HG03575 (cell line): Measurements from ENCODE around the gene PER1.
"Not testable (repeated sequence)": the region's sequence is repeated elsewhere in the genome, so short reads cannot be mapped to it uniquely, and the experiment has no call there.

Source experiments
- ATAC-seq: cut with Tn5 transposase; IDR thresholded peaks from one replicate; pipeline ENCODE4 v1.9.1; 2021; ENCODE audit not compliant: unreplicated experiment, insufficient number of reproducible peaks, low FRiP score; ENCODE audit errors: extremely low read depth

PER1 gene

DNA sequence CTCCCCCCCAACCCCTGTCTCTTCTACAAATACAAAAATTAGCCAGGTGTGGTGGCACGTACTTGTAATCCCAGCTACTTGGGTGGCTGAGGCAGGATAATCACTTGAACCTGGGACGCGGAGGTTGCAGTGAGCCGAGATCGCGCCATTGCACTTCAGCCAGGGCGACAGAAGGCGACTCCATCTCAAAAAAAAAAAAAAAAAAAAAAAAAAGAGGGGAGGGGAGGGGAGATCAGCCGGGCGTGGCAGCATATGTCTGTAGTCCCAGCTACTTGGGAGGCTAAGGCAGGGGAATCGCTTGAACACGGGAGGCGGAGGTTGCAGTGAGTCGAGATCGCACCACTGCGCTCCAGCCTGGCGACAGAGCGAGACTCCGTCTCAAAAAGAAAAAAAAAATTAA lies 18.0 kb upstream of the PER1 start:
- not testable (repeated sequence) for ATAC-seq

DNA sequence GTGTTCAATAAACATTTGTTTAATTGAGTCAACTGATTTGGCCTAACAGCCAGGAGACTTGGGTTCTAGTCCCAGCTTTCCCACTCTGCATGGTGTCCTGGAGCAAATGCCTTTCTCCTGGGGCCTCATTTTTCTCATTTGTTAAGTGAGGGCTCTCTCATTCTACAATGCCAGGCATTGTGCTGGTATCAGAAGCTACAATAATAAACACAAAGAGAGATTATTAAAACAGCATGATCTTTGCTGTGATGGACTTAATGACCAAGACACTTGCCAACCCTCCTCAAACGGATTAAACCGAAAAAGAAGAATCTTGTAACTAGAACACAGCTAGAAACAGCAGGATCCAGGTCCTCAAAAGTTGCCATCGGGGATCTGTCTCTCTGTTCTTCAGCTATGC lies 15.3 kb upstream of the PER1 start:
- ATAC-seq, result no peak

DNA sequence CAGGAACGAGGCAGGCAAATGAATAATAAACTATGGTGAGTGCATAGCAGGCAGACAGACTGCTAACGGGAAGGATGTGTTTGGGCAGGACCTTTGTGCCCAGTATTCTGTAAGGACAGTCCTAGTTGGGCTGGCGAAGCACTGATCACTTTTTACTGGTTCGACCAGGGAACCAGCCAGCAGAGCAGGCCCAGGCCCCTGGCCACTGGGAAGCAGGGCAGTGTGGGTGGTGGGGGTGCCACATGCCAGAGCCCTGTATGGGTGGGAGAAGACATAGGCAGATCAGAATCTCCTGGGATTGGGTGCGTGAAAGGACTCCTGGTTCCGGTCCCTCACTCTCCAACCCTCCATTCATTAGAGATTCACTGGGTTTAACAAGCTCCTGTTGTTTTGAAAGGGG lies 14.5 kb upstream of the PER1 start:
- ATAC-seq, result no peak

DNA sequence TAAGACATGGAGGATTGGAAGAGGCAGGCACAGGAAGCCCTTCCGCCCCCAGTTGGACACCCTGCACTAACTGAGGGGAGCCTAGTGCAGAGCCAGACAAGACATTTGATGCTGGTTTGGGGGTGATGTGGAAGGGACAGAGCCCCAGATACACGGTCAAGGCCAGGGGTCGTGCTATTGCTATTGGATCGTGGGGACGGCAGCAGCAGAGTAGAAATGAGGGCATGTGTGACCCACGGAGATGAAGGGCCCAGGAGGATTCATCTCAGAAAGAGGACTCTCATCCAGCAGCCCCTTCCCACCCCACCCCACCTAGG lies 12.6 kb upstream of the PER1 start:
- no peak for ATAC-seq

DNA sequence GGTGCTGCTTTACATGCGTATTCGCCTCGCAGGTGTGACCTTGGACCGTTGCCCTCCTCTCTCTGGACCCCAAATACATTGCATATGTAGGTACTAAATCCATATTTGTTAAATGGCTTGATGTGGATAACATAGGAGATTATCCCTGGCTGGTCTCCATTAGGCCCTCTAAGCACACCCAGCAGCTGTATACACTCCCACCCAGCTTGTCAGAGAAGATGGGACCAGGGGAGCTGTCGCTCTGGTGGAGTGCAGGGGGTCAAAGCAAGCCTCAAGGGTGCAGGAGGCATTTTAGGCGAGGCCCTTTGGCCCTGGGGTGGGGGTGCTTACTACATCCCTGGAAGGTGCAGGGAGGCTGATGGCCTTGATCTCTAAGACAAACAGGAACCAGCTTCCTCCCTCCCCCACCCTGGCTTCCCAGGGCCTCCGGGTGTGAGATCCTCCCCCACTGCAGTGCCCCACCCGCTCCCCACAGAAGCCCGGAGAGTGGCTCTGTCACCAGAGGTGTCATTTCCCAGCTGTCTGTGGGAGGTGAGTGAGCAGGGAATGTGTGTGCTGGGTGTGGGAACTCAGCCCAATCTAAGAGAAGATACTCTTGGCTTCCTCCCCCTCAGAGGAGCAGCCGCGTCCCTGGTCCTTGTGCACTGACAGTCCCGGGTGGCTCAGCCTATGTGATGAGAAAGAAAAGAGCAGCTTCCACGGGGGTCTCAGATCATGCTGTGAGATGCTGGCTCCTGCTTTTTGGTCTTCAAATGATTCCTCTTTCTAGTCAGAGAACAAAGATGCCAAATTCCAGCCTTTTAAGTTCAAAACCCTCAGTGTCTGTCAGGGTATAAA lies 12.0 kb upstream of the PER1 start:
- no peak for ATAC-seq

DNA sequence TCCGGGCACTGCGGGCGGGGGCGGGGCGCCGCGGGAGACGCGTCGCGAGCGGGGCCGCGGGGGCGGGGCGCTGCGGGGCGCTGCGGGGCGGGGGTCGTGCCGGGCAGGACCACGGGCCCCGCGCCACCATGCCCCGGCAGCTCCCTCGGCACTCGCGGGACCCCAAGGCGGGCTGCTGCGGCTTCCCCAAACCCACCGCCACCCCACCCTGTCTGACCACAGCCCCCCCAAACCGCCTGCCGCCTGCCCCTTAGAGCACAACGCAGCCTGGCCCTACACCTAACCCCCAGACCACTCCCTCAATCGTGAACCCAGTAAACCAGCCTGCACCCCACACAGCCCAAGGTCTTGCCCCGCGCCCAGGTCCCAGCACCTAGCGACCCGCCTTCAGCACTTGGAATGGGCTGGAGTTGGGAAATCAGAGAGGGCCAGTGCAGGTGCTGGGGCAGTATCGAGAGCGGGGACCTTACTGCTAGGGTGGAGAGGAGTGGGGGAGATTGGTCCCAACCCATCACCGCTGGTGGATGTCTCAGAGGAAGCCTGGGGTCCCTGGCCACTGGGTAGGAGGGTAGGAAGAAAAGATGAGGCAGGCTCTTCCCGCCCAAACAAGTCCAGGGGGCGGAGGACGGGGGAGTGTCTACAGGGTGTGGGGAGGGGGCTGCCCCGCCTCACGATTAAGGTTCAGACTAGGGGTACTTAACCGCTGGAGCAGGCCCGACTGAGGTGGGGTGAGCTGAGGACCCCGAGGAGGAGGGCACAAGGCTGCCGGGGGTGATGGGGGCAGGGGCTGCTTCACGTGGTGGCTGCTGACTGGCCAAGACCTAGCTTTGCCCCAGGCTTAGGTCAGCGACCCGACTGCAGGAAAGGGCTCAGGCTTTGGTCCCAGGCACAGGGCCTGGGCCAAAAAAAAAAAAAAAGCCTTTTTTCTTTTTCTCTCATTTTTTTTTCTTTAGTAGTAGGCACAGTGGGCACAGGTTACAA lies 11.1 kb upstream of the PER1 start:
- no peak for ATAC-seq

DNA sequence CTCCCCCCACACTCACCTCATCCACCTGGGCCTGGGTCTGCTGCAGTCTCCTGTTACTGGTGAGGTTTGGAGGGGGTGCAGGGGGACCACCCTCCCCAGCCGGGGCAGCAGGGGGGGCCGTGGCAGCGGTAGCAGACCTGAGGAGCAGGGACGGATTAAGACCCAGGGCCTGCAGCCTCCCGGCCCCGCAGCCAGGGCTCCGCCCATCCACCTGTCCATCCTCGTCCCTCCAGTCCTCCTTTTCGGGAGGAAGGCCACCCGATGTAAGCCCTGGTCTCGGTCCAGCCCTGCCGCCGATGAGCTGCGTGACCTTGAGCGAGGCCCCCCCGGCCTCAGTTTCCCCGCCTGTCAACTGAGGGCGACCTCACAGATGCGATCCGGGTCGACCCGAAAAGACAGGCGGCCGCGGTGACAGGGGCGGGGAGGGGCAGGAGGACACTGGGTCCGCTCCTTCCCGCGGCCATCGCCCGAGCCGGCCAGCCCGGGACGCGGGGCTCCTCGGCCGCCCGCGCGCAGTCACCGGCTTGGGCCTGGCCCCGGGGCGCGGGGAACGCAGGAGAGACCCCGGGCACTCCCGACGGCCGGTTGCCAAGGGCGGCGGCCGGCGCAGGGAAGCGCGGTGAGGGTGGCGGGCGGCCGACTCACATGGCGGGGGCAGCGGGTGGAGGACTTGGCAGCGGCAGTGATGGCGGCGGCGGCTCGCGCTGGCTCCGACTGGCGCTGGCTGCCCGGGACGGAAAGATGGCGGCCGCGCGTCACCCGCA lies 10.2 kb upstream of the PER1 start, which contains the start of gene VAMP2:
VAMP2 (minus strand) TSS at position 716 of the 764 bp plus-strand sequence; CDS start at position 647, 69 bp downstream.
- no peak for ATAC-seq

DNA sequence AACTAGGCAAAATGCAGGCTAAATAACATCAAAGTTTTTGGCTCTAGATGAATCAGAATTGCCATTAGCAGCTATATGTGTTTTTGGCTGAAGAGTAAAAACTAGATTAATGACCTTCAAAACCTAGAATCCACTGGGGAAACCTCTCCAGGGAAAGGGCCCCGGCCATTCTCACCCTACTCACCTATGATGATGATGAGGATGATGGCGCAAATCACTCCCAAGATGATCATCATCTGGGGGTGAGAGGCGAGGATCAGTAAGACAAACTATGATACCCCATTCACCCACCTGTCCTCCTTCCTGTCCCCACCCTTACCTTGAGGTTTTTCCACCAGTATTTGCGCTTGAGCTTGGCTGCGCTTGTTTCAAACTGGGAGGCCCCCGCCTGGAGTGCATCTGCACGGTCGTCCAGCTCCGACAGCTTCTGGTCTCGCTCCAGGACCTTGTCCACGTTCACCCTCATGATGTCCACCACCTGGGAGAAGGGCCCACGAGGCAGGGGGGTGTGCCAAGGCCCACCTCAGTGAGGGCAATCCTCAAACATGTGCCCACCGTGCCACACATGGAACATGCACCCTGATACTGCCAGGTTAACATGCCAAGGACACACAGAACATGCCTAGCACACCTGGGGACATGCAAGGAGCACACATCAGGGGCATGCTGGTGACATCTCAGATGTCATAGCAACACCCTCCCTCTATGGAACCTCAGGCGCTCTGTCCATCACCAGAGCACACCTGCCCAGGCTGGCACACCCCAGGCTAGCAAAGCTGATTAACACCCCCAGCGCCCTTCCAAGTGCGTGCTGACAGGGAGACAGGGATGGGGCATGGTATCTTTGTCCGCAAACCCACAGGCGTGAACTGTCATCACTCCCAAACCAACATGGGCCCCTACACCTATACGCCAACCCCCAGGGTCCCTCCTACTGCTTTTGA lies 9.4 kb upstream of the PER1 start:
- ATAC-seq, result no peak

DNA sequence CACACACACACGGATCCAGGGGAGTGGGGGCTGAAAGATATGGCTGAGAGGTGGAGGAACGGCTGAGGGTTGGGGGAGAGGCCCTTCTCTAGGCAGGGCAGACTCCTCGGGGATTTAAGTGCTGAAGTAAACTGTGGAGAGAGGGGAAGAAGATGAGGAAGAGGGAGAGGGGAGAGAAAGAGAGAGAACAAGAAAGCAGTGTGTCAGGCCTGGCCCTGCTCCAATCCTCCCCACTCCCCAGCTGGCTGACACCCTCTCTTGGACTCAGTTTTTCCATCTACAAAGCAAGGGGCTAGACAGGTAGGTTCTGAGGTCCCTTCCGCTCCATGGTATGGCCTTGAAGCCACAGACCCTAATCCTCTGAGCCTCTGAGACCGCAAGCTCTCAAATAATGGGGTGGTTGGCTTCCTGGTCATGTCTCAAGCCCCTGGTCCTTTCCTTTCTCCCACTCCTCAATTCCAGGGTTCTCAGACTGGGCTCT lies 8.6 kb upstream of the PER1 start:
- ATAC-seq, result no peak

DNA sequence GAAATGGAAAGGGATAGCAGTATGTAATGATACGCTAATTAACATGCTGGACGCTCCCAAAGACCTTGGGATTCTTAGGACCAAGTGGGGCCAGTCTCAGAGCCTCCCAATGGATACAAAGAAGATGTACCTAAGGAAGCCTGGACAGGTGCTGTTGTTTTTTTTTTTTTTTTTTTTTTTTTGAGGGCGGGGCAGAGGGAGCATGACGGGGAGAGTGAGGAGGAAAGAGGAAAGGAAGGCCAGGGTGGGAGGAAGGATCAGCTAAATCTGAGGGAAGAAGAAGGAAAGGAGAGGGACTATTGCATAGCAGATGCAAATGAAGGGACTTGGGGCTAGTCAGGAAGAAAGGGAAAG lies 8.0 kb upstream of the PER1 start:
- no peak for ATAC-seq

DNA sequence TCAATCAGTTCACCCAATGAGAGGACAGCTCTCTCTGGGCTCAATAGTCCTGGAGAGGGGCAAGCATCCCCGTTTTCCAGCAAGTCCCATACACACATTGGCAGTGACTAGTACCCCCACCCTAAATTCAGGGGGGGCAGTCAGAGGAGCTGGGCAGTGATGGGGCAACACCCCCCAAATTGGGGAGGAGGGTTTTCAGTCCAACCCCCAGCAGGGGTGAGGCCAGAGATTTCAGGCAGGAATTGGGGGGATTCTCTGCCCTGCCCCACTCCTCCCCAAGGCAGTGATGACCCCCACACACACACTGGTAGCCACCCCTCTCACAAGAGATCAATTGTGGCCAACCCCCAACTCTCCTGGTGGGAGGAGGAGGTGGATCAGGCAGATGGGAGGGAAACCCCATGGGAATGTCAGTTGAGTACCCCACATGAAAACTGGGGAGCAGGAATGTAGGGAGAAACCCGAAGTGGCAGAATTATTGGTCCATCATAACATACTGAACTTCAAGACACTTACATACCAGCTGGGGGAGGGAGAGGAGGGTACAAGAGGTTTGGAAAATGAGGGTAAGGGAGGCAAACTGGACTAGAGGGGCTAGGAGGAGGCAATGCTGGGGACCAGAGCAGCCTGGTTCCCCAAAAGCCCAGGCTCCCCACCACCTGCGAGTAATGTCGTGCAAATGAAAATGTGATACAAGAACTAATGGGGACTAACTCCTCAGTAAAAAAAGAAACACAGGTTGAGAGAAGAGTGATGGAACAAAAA lies 7.4 kb upstream of the PER1 start:
- no peak for ATAC-seq

DNA sequence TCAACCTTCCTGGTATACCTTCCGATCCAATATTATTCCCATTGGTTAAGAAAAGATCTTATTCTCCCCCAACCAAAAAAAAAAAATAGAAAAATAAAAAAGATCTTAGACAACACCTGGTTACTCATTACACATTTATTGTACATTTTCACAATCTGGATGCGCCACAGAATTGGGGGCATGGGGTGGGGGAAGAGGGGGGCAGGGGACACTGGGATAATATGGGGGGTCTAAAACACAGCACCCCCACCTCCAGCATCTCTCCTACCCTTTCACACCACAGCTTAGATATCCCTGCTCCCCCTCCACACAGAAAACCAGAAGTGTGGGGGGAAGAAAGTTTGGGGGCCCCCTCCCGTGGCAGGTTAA lies 6.8 kb upstream of the PER1 start:
- ATAC-seq, result no peak

DNA sequence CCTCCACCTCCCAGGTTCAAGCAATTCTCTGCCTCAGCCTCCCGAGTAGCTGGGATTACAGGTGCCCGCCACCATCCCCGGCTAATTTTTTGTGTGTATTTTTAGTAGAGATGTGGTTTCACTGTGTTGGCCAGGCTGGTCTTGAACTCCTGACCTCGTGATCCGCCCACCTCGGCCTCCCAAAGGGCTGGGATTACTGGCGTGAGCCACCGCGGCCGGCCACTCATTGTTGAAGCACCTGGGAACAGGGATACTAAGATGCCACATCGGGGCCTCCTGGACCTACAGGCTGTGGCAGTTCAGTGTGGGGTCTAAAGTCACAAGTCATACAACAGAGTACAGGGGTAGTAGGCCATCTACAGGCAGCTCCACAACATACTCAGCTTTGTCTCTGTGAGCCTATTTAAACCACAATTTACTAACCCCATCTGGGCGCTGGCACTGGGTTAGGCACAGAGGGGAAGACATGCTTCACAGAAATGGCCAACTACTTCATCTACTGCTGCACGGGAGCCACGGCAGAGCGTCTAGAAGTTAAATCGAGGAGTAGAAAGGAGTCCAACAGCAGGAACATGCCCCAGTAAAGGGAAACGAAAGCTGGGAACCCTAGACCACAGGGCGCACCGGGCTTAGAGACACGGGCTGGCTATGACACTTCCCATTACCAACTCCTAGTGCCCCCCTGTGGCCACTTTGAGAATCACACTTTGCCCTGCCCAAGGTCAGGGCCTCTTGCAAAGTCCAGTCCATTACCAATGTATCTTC lies 6.2 kb upstream of the PER1 start:
- ATAC-seq, result no peak

DNA sequence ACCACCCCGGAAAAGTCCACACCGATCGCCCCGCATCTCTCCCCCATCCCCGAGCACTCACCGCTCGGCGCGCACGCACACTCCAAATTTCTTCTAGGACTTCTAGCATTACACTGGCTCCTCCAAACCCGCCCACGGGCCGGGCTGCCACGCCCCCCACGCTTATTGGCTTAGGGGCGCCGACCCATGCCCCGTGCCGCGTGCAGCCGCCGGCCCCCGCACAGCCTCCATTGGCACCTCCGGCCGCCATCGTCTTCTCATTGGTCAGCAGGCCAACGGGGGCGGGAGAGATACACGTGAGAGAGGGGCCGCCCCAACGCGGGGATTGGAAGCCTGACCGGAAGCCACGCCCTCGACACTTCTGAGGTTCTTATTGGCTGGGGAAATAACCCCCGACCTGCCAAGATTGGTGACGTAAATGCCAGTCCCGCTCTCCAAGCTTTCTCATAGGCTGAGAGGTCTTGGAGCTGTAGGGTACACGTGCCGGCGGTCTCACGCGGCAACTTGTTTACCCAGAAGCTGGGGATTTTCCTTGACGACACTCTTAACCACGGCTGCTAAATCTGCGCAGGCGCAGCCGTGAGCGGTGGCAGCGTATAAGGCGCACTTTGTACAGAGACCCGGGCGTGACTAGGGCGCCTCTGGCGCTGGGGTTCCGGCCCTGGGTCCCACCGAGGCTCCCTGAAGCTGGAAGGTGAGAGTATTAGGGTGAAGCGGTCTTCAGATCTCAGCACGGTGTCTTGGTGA lies 4.2 kb upstream of the PER1 start:
- peak; percentile 43 for ATAC-seq

DNA sequence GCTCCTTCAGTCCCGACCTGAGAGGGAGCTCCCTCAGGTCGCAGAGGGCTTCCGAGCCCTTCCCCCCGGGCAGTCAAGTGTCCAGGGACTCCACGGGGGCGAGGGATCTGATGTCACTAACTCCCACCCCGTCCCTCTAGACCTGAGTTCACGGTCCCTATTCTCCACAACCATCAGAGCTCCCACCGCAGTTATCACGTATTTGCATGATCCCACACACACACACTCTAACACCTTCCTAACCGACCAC lies 3.7 kb upstream of the PER1 start:
- peak; percentile 1 for ATAC-seq

DNA sequence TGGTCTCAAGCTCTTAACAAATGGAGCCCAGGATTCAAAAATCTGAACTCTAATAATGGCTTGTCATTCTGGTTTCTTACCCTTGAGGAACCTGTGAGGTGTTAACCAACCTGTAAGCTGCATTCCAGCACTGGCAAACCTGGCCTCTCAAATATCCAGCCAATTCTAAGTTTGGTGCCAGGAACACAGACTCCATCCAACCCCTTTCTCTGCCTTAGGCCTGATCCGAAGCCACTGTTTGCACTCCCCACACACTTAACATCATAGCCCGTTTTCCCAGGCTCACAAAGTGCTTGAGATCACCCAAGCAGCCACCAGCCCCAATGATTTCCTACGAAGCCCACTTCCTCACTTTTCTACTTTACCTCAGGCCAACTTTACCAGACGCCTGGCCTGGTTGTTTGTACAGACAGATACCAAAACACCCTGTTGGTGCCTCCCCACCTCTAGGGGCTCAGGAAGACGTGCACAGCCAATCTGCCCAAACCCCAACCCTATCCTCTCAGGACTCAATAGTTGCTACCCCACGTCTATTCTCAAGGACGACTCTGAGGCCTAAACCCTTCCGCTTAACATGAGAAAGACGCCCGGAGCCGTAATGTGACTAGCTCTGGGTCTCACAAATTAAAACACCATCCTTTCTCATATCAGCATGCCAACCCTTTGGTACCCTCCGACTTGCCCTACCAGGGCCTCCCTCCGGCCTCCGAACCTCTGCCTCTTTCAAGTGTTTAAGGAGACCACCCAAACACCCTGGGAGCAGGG lies 3.2 kb upstream of the PER1 start:
- no peak for ATAC-seq
